Heart left ventricle (tissue), 13 donors: ENCODE measurements around the gene CSNK1A1.

Source experiments
- POLR2A ChIP-seq, 2 donors: fragments of 450-650 bp; IDR thresholded peaks; one replicate each; pipeline ENCODE4 v1.6.1; 2017; ENCODE audit warnings: antibody characterized with exemption in 2 of 2, mild to moderate bottlenecking in 2 of 2, moderate library complexity in 2 of 2
- TF ChIP-seq, protein P1 (sequence below), 12 donors: fragments of 200-600 bp; sonication (generic) in 4 of 12; IDR thresholded peaks; one replicate each; pipeline versions ENCODE4 v1.5.0 to v1.8.0; 2018 to 2022; ENCODE audit warnings: antibody characterized with exemption in 12 of 12, mild to moderate bottlenecking in 5 of 12
- donor health status: ischemic (EF 13 %, LVEDD 7.1; RV severe dilation, severe dysfunction).
- donor health status: DM: no; HTN: yes; CAD: no.
- donor health status: DM: no; HTN: no; CAD: no.
- donor health status: ischemic (EF 25% LVEDD 6.9; RV normal size, moderate dysfunction).
- donor health status: ischemic (EF 25% LVEDD 5.7; RV mildly dilated, moderate dysfunction).
- donor health status: ischemic (EF 35%, LVEDD 5.7; RV mildly dilated, moderate dysfunction).
- donor health status: nonischemic (EF 11% LVEDD 7.7; RV severe dilation, severe dysfunction).
- donor health status: DM: yes; HTN: yes; CAD: no.
- donor health status: PGD.
- donor health status: ischemic (EF 29% LVEDD 5.4; RV normal size, mild dysfunction).
- donor health status: nonischemic (EF 23%, LVEDD 6.1; RV moderate dilation, normal function).

- TF ChIP-seq, protein P1, sequence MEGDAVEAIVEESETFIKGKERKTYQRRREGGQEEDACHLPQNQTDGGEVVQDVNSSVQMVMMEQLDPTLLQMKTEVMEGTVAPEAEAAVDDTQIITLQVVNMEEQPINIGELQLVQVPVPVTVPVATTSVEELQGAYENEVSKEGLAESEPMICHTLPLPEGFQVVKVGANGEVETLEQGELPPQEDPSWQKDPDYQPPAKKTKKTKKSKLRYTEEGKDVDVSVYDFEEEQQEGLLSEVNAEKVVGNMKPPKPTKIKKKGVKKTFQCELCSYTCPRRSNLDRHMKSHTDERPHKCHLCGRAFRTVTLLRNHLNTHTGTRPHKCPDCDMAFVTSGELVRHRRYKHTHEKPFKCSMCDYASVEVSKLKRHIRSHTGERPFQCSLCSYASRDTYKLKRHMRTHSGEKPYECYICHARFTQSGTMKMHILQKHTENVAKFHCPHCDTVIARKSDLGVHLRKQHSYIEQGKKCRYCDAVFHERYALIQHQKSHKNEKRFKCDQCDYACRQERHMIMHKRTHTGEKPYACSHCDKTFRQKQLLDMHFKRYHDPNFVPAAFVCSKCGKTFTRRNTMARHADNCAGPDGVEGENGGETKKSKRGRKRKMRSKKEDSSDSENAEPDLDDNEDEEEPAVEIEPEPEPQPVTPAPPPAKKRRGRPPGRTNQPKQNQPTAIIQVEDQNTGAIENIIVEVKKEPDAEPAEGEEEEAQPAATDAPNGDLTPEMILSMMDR (IDR thresholded peaks at IDR 0.05): no peak
- TF ChIP-seq POLR2A (IDR thresholded peaks at IDR 0.05): no peak
Observed at GRCh38 chr5:149496917-149497316, 54.3 kb downstream of the CSNK1A1 start.
